Panc1 (cell line): Measurements from ENCODE around the gene SAP30. TPM values are rescaled to one million over a fixed set of nuclear protein-coding genes. Genes with fewer than 3 reads are reported as not detected.

Experiments used
- ATAC-seq: fragments of 200-7000 bp; cut with Tn5 transposase; 2 replicates; pipeline ENCODE4 v1.9.1; 2020; ENCODE audit warnings: mild to moderate bottlenecking, moderate library complexity
- BruUV-seq: library from RNA; stranded (reverse); fragments of 400-500 nt; replicated peaks from 2 replicates; lab custom pipeline; 2021; lab: Mats Ljungman, UMichigan
- CTCF ChIA-PET: fragments of 300-600 bp; sonication (Branson Sonifier 250); formaldehyde crosslinking; loops from one replicate; lab custom pipeline; 2022; ENCODE audit warnings: antibody characterized with exemption; lab: Charles Lee
- POLR2A ChIA-PET: fragments of 300-600 bp; sonication (Branson Sonifier 250); formaldehyde crosslinking; loops from one replicate; lab custom pipeline; 2022; ENCODE audit warnings: antibody characterized with exemption; lab: Charles Lee
- DNase-seq: peaks from one replicate; pipeline ENCODE4 v3.0.0-alpha.2; 2010; ENCODE audit warnings: low read depth, low spot score
- H3K27ac ChIP-seq: 2 replicates; pipeline ENCODE4 v1.5.1; 2011; ENCODE audit warnings: mild to moderate bottlenecking, low read length, inconsistent platforms
- H3K27me3 ChIP-seq: fragments of 200-500 bp; sonication (Bioruptor generic); 2 replicates; pipeline ENCODE4 v1.6.0; 2014; ENCODE audit warnings: low read length, inconsistent platforms; ENCODE audit not compliant: control insufficient read depth, insufficient read depth
- H3K36me3 ChIP-seq: fragments of 200-500 bp; sonication (Bioruptor generic); 2 replicates; pipeline ENCODE4 v1.5.1; 2014; ENCODE audit warnings: inconsistent platforms, mild to moderate bottlenecking, low read length, moderate library complexity; ENCODE audit not compliant: control insufficient read depth, insufficient read depth
- H3K4me1 ChIP-seq: 2 replicates; pipeline ENCODE4 v1.5.1; 2011; ENCODE audit warnings: inconsistent platforms, mild to moderate bottlenecking, low read length, moderate library complexity; ENCODE audit not compliant: control insufficient read depth, insufficient read depth
- H3K4me3 ChIP-seq, 2 experiments: 2 replicates each; pipeline ENCODE4 v1.5.1; 2011 to 2012; ENCODE audit warnings: low read depth in 2 of 2, low read length in 2 of 2, mild to moderate bottlenecking in 2 of 2, inconsistent platforms in 1 of 2, moderate library complexity in 1 of 2
- H3K9me3 ChIP-seq: fragments of 200-500 bp; sonication (Bioruptor generic); 2 replicates; pipeline ENCODE4 v1.5.1; 2014; ENCODE audit warnings: low read depth, mild to moderate bottlenecking, inconsistent platforms, low read length, moderate library complexity; ENCODE audit not compliant: control insufficient read depth, insufficient read depth
- CTCF ChIP-seq: fragments of 450-650 bp; IDR thresholded peaks from 2 replicates; pipeline ENCODE4 v1.5.1; 2017; ENCODE audit warnings: mild to moderate bottlenecking
- POLR2AphosphoS5 ChIP-seq: IDR thresholded peaks from 2 replicates; pipeline ENCODE4 v1.6.1; 2012; ENCODE audit warnings: mild to moderate bottlenecking, low read depth, low read length, moderate library complexity
- REST ChIP-seq, 2 experiments: IDR thresholded peaks; 2 replicates each; pipeline ENCODE4 v1.6.1; 2011 to 2012; ENCODE audit warnings: low read depth in 2 of 2, control low read depth in 1 of 2, low read length in 1 of 2, mild to moderate bottlenecking in 1 of 2, moderate library complexity in 1 of 2; ENCODE audit not compliant: insufficient read depth in 1 of 2
- SIN3A ChIP-seq: IDR thresholded peaks from 2 replicates; pipeline ENCODE4 v1.6.1; 2012; ENCODE audit warnings: low read depth, mild to moderate bottlenecking, low read length, moderate library complexity, borderline replicate concordance; ENCODE audit not compliant: insufficient read depth
- TCF7L2 ChIP-seq: IDR thresholded peaks from 2 replicates; pipeline ENCODE4 v1.6.1; 2011; ENCODE audit warnings: mild to moderate bottlenecking, low read depth, low read length, inconsistent platforms
- in situ Hi-C: cut with HindIII; loops from 2 replicates; pipeline ENCODE4 v1.10.0; 2016; ENCODE audit warnings: low sequenced_read_pairs, low pct_unique_long_range_greater_than_20kb
- intact Hi-C: fragments of 100-400 bp; cut with micrococcal nuclease; formaldehyde crosslinking; loops from one replicate; pipeline ENCODE4 v1.10.0; 2022; ENCODE audit not compliant: unreplicated experiment
- total RNA-seq: library from RNA; stranded (reverse); gene quantifications from one replicate; pipeline ENCODE4 v1.2.1, GENCODE V29; 2021; ENCODE audit not compliant: unreplicated experiment

The SAP30 gene
- total RNA-seq, 1 experiment from 2014 or later = 23.4 TPM

DNA sequence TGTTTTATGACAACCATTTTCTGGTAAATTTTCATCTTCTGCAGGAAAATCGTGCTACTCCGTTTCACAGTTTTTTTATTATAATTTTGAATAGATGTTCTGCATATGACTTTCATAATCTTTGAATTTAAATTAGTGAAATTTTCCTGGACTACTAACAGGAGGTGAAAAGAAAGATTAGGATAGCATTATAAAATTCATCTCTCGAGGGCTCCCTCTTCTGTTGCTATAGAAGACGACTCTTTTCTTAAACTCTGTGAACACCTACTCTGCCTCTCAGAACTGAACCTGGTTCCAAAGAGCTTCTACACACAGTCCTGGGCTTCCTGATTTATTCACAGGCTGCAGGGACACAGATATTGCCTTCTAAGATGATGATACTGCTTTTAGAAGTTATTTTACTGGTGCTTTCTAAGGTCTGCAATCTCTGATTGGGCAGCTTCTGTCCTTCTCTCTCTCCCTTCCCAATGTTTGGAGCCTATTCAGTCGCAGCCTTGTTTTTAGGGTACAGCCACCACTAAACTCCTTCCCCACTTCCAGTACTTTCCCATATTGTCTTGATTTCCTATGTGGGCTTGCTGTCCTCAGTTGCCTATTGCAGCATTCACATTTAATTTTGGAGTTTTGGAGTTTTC lies 10.1 kb upstream of the SAP30 start:
- no TSS peak for BruUV-seq
- no peak overlapping the region for H3K4me3 ChIP-seq
- ChIA-PET CTCF (interaction anchor here (0.6 kb wide), 1 partner anchor 348 kb away, joined by 3 read pairs; no protein-coding TSS in a partner anchor), POLR2A (interaction anchor here (0.5 to 1.1 kb wide), 2 partner anchors 9 to 47 kb away, joined by 4 to 6 read pairs; no protein-coding TSS in a partner anchor)
- H3K36me3 ChIP-seq = no peaks in the 10 kb centered on the region
- no peaks in the 10 kb centered on the region for H3K27me3 ChIP-seq
- ATAC-seq (peak; percentile 79), DNase-seq (no peak)
- no peaks in the 10 kb centered on the region for H3K4me1 ChIP-seq
- in situ Hi-C loops (no loop called here), intact Hi-C loops (no loop called here)
- H3K9me3 ChIP-seq = no peaks in the 10 kb centered on the region
- no peak overlapping the region for H3K27ac ChIP-seq
- no peak for TF ChIP-seq TCF7L2
- peak; percentile 52 for TF ChIP-seq CTCF
- TF ChIP-seq REST (IDR thresholded peaks at IDR 0.05; ENCODE audit: insufficient read depth in 1 of 2, low read depth in 2 of 2, low read length in 1 of 2) = no peak

GRCh38 chr4:173362666-173363065 lies 8.1 kb upstream of the SAP30 start:
- no peaks in the 10 kb centered on the region for H3K36me3 ChIP-seq
- ChIA-PET POLR2A (no interaction called here), CTCF (no interaction called here)
- ATAC-seq (no peak), DNase-seq (no peak)
- no peaks in the 10 kb centered on the region for H3K9me3 ChIP-seq
- H3K27ac ChIP-seq = no peak overlapping the region
- no peaks in the 10 kb centered on the region for H3K4me1 ChIP-seq
- BruUV-seq = no TSS peak
- no peak overlapping the region for H3K4me3 ChIP-seq
- intact Hi-C loops = no loop called here
- TF ChIP-seq CTCF (no peak), SIN3A (no peak), TCF7L2 (no peak), POLR2AphosphoS5 (no peak), REST (IDR thresholded peaks at IDR 0.05; ENCODE audit: insufficient read depth in 1 of 2, low read depth in 2 of 2, low read length in 1 of 2) (no peak)
- no peaks in the 10 kb centered on the region for H3K27me3 ChIP-seq
- in situ Hi-C loops = no loop called here
